MCF 10A (cell line): ENCODE data around the gene NPR2. TPM values are rescaled to one million over a fixed set of nuclear protein-coding genes. Genes with fewer than 3 reads are reported as not detected.

ENCODE experiments used
- BruUV-seq: library from RNA; stranded (reverse); fragments of 400-500 nt; replicated peaks from 2 replicates; lab custom pipeline; 2021; lab: Mats Ljungman, UMichigan
- CTCF ChIA-PET: fragments of 300-600 bp; sonication (Branson Sonifier 250); formaldehyde crosslinking; extraction: SDS; loops from one replicate; lab custom pipeline; 2021; ENCODE audit warnings: antibody characterized with exemption, inconsistent platforms; lab: Yijun Ruan, JAX
- POLR2A ChIA-PET: fragments of 300-600, 350-650 bp; sonication (Branson Sonifier 250); formaldehyde crosslinking; extraction: SDS; loops from one replicate; lab custom pipeline; 2020; ENCODE audit warnings: antibody characterized with exemption, inconsistent platforms; lab: Yijun Ruan, JAX
- DNase-seq: peaks from one replicate; pipeline ENCODE4 v3.0.0-alpha.2; 2018; ENCODE audit not compliant: unreplicated experiment
- H3K27ac Mint-ChIP-seq: one replicate; pipeline ENCODE4 v1.8.0; 2022; ENCODE audit warnings: mild to moderate bottlenecking, low read depth, mixed read lengths; ENCODE audit not compliant: unreplicated experiment
- H3K27me3 Mint-ChIP-seq: one replicate; pipeline ENCODE4 v1.8.0; 2022; ENCODE audit warnings: mixed read lengths; ENCODE audit not compliant: insufficient read depth, unreplicated experiment
- H3K36me3 Mint-ChIP-seq: one replicate; pipeline ENCODE4 v1.8.0; 2022; ENCODE audit warnings: mild to moderate bottlenecking, moderate library complexity, mixed read lengths; ENCODE audit not compliant: insufficient read depth, unreplicated experiment
- H3K4me1 Mint-ChIP-seq: one replicate; pipeline ENCODE4 v1.8.0; 2022; ENCODE audit warnings: mixed read lengths; ENCODE audit not compliant: insufficient read depth, unreplicated experiment
- H3K4me3 Mint-ChIP-seq: one replicate; pipeline ENCODE4 v1.8.0; 2022; ENCODE audit warnings: mild to moderate bottlenecking, moderate library complexity, mixed read lengths; ENCODE audit not compliant: unreplicated experiment
- H3K9me3 Mint-ChIP-seq: one replicate; pipeline ENCODE4 v1.8.0; 2022; ENCODE audit warnings: mixed read lengths; ENCODE audit not compliant: unreplicated experiment
- CTCF ChIP-seq: fragments of 200-600 bp; IDR thresholded peaks from one replicate; pipeline ENCODE4 v1.8.0; 2022; ENCODE audit warnings: antibody characterized with exemption, mild to moderate bottlenecking; ENCODE audit not compliant: unreplicated experiment
- intact Hi-C: fragments of 100-400 bp; cut with micrococcal nuclease; formaldehyde crosslinking; loops from 2 replicates; pipeline ENCODE4 v1.14.1; 2022
- total RNA-seq: library from RNA; stranded (reverse); gene quantifications from 2 replicates; pipeline ENCODE4 v1.2.3, GENCODE V29; 2022

The NPR2 gene
- total RNA-seq, 1 experiment from 2014 or later, result 5.7 TPM

DNA sequence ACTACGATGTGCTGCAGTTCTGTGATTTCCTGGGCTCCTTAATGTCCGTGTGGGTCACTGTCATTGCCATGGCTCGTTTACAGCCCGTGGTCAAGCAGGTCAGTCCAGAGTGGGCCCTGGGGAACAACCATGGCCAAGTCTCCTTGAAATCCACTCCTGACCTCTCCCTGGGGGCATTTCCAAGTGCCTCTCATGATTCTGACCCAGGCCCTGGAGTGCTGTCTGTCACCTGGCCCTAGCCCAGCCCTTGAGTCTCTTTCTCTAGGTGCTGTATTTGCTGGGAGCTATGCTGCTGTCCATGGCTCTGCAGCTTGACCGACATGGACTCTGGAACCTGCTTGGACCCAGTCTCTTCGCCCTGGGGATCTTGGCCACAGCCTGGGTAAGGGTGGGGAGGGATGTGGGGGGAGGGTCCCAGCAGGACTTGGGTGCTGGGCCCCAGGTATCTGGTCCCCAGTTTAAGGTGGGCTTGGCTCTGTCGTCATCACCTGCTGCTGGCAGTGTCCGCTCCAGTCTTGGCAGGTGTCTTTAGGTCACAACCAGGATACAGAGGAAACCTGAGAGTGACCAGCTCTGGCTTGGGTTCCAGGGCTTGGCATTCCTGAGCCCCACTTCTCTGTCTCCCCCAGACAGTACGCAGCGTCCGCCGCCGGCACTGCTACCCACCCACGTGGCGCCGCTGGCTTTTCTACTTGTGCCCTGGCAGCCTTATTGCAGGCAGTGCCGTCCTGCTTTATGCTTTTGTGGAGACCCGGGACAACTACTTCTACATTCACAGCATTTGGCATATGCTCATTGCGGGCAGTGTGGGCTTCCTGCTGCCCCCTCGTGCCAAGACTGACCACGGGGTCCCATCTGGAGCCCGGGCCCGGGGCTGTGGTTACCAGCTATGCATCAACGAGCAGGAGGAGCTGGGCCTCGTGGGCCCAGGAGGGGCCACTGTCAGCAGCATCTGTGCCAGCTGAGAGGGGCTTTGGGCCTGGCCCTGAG is 61.8 kb downstream of the NPR2 start:
- peaks cover 4% of the 10 kb centered on the region for H3K36me3 Mint-ChIP-seq
- no peak for TF ChIP-seq CTCF
- DNase-seq, result no peak
- no peak overlapping the region for H3K27ac Mint-ChIP-seq
- ChIA-PET POLR2A (no interaction called here), CTCF (no interaction called here)
- H3K27me3 Mint-ChIP-seq, result peaks cover 27% of the 10 kb centered on the region
- H3K4me3 Mint-ChIP-seq, result no peak overlapping the region
- intact Hi-C loops, result no loop called here
- BruUV-seq, result no TSS peak
- H3K9me3 Mint-ChIP-seq, result no peaks in the 10 kb centered on the region
- peaks cover 7% of the 10 kb centered on the region for H3K4me1 Mint-ChIP-seq

DNA sequence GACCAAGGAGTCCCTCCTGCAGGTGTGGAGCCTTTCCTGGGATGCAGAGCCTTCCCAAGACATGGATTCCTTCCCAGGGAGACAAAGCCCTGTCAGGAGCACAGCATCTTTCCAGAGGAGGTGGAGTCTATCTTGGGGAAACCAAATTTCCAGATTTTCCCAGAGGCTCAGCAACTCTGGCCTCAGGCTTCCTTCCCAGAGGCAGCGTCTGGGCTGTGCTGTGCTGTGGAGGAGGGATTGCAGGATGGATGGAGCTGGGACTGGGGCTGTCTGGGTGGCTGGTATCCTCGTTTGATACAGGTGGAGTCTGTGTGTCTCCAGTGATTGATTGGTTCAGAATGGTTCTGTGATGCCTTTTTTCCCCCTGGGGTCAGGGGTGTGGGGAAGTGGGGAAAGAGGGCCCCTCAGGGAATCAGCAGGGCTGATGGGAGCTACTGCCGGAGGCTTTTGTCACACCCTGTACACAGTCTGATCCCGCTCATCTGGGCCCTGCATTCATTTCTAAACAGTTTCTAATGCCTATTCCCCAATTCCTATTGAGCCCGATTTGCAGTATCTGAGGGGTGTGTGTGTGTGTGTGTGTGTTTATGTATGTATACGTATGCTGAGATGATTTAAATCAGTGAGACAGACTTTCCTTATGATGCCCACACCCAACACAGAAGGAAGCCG is 62.8 kb downstream of the NPR2 start:
- intact Hi-C loops, result no loop called here
- ChIA-PET POLR2A (no interaction called here), CTCF (interaction anchor here (0.7 to 1.2 kb wide), 2 partner anchors 9 to 91 kb away, joined by 3 to 4 read pairs; no protein-coding TSS in a partner anchor)
- no peaks in the 10 kb centered on the region for H3K4me1 Mint-ChIP-seq
- no peak for DNase-seq
- H3K36me3 Mint-ChIP-seq, result peaks cover 4% of the 10 kb centered on the region
- H3K27ac Mint-ChIP-seq, result no peak overlapping the region
- H3K4me3 Mint-ChIP-seq, result no peak overlapping the region
- peaks cover 27% of the 10 kb centered on the region for H3K27me3 Mint-ChIP-seq
- no TSS peak for BruUV-seq
- H3K9me3 Mint-ChIP-seq, result no peaks in the 10 kb centered on the region
- no peak for TF ChIP-seq CTCF

GRCh38 chr9:35856206-35856605 is 64.8 kb downstream of the NPR2 start:
- peaks cover 4% of the 10 kb centered on the region for H3K36me3 Mint-ChIP-seq
- POLR2A ChIA-PET, result interaction anchor here (0.6 to 0.9 kb wide), 2 partner anchors 42 to 309 kb away, joined by 3 to 4 read pairs; partner anchors contain the start of gene HINT2
- TF ChIP-seq CTCF, result no peak
- no peak for DNase-seq
- H3K4me1 Mint-ChIP-seq, result no peaks in the 10 kb centered on the region
- CTCF ChIA-PET, result interaction anchor here (1.2 to 1.4 kb wide), 2 partner anchors 24 to 89 kb away, joined by 5 to 7 read pairs; no protein-coding TSS in a partner anchor
- H3K27ac Mint-ChIP-seq, result no peak overlapping the region
- H3K4me3 Mint-ChIP-seq, result no peak overlapping the region
- BruUV-seq, result no TSS peak
- peaks cover 39% of the 10 kb centered on the region for H3K27me3 Mint-ChIP-seq
- intact Hi-C loops, result no loop called here
- no peaks in the 10 kb centered on the region for H3K9me3 Mint-ChIP-seq

GRCh38 chr9:35856882-35857281 is 65.5 kb downstream of the NPR2 start:
- intact Hi-C loops, result no loop called here
- ChIA-PET CTCF (interaction anchor here (0.6 to 1.4 kb wide), 4 partner anchors 12 to 308 kb away, joined by 3 to 7 read pairs (median 4); no protein-coding TSS in a partner anchor), POLR2A (interaction anchor here (0.9 to 1.5 kb wide), 3 partner anchors 20 to 59 kb away, joined by 3 to 4 read pairs (median 3); partner anchors contain the start of gene HINT2)
- TF ChIP-seq CTCF, result no peak
- Mint-ChIP-seq H3K4me3 (no peak overlapping the region), H3K27me3 (peaks cover 46% of the 10 kb centered on the region), H3K36me3 (peaks cover 4% of the 10 kb centered on the region), H3K27ac (no peak overlapping the region), H3K9me3 (no peaks in the 10 kb centered on the region), H3K4me1 (no peaks in the 10 kb centered on the region)
- DNase-seq, result no peak
- no TSS peak for BruUV-seq
